GM19193 (cell line): Measurements from ENCODE around the gene KLK7.

ENCODE experiments used
- POLR2A ChIP-seq: IDR thresholded peaks from 4 replicates; pipeline ENCODE4 v1.6.1; 2011; ENCODE audit not compliant: insufficient read depth, insufficient read length; ENCODE audit errors: extremely low read depth

The KLK7 gene

DNA sequence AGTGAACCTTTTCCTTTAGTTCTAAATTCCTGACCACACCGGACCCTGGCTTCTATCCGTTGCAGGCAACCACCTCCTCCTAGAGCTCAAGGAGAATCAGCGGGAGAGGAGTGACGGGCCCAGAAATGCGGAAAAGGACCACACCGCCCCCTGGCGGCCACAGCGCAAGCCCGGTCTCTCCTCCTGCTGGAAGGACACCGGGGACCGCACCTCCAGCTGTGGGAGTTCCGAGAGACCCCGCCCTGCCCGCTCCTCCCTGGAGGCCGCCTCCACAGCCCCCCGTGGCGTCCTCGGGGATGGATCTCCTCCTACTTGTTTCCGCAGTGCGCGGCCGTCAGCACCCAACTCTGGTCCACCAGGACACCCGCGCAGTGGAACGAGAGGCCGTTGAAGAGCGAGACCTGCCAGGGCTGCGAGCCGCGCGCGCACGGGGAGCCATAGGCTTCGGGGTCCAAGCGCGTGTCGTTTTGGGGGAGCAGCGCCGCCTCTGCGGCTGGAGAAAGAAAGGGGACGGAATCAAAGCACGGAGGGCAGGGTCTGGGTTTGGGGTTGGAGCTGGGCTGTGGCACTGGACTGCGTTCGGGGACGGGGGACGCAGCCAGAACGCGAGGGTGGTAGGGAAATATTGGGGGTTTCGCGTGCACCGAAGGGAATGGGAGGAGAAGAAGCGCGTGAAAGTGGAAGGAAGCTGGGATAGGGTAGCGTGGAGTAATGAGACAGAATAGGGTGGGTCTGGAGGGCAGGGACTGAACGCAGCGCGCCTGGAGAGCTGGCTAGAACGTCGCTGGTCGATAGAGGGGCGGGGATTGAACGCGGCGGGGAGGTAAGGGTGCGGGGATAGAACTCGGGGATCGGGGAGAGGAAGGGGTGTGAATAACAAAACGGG lies 33.3 kb upstream of the KLK7 start:
- no peak for TF ChIP-seq POLR2A

DNA sequence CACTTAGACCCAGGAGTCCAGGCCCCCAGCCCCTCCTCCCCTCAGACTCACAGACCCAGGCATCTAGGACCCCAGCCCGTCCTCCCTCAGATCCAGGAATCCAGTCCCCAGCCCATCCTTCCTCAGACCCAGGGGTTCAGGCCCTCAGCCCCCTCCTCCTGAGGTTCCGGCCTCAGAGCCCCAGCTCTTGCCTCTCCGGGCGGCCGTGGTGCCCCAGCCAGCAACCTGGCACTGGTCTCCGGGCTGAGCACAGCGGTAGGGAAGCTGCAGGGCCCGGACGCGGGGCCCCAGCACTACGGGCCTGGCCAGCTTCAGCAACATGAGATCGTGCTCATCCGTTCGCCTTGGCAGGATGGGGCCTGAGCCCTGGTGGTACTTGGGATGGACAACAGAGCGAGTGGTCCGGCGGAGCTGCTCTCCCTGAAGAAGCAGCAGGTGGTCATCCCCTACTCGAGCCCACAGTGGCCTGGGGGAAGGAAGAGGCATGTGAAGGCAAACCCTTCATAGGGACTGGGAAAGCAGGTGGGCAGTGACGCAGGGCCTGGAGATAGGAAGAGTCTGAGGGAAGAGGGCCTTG lies 32.1 kb upstream of the KLK7 start:
- TF ChIP-seq POLR2A = no peak

DNA sequence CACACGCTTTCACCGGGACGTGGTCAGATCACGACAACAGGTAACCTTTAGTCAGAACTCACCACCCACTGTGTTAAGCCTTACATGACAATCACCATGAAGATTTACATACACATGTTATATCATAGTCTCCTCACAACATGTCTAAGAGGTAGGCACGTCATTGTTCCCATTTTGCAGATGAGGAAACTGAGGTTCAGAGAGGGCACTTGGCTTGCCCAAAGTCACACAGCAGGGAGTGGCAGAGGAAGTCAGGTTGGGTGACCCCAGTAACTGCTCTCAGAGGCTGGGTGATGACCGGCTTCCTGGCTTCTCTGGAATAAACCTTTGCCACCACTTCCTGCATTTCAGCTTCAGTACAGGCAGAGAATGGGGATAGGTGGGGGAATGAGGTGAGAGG lies 30.5 kb upstream of the KLK7 start:
- TF ChIP-seq POLR2A = no peak

DNA sequence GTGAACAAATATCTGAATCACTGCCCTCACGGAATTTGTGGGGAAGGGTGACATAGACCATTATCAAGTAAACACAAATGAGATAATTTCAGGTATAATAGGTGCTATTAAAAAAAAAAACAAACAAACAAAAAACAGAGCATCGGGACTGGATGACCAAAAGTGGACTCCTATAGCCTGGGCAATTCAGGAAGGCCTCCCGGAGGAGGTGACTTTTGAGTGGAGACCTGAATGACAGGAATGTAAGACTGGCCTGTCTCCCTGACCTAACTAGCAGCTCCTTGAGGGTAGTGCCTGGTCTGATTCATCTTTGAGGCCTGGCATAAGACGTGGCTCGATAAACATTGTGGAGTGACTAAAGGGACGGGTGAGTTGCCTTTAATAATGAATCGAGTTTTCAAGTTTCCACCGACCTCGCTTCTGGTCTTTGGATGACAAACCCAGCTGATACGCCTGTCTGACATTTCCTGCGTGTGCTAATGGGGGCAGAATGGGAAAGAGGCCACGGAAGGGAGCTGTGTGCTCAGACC lies 29.0 kb upstream of the KLK7 start:
- TF ChIP-seq POLR2A = no peak

DNA sequence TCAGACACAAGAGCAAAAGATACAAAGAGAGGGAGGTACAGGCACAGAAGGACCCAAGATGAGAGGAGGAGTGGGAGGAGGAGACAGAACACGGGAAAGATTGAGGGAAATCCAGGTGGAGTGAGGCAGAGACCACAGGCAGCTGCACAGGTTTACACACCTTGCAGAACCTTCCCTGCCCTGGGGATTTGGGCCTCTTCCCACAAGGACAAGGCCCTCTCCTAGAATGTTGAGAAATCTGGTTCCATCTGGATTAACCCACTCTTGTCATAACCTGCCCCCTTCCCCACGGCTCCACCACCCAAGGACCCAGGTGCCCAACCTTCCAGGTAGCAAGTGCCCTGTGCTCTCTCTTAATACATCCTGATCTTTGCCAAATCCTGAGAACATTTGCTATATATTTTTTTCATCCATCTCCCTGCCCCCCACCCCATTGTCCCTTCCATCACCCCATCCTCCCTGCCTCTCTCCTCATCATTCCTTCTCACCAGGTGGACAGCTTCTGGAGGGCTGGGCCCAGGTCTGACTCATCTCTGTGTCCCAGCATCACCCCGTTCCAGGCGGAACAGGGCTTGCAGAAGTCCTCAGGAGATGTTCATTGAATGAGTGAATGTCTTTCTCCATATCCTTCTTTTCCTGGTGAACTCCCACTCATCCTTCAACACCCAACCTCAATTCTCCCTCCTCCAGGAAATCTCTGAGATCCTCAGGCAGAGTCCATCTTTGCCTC lies 26.5 kb upstream of the KLK7 start:
- no peak for TF ChIP-seq POLR2A

DNA sequence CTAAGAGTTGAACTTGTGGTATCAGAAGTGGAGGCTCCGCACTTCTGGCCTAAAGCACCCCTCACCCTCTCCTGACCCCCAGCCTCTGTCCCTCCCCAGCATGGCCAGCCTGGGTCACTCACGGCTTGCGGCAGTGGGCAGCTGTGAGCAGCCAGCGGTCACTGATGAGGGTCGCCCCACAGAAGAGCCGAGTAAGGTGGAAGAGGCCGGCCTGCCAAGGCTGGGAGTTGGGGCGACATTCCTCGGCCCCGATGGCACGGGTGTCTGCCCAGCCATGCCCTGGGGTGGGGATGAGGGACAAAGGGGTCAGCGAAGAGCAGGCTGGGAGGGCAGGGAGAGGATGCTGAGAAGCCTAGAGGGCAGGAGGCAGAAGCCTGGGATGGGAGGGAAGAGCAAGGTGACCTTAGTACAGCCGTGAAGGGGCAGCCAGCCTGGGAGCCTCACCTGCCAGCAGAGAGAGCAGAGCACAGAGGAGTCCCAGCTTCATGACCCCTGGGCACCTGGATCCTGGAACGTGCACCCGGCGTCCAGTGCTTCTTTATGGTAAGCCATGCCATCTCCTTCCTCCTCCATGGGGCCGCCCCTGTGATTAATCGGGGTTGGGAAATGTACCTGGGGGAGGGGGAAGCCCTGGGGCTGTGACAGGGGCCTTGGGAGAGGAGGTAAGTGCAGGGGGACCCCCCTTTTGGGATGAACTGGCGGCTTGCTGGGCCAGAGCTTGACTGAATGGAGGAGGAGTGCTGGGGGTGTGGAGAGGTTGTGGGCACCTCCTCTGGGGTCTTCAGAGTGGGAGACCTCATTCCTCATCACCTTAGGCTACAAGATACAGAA lies 25.6 kb upstream of the KLK7 start:
- TF ChIP-seq POLR2A = no peak

DNA sequence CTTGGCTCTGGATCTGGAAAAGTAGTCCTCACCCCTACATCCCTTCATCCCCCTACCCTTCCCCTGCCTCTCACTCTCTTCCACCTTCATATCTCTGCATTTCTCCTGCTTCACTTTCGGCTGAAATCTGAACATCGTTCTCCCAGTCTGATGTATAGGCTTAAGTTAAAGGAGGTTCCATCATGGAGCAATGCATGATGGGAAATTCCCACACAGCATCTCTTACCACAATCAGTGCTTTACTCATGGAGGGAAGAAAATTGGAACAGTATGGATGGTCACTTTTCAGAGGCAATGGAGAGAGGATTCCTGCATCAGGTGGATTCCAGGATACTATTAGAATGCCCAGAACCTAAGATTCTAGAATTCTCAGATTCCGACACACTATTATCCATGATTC lies 23.8 kb upstream of the KLK7 start:
- no peak for TF ChIP-seq POLR2A

DNA sequence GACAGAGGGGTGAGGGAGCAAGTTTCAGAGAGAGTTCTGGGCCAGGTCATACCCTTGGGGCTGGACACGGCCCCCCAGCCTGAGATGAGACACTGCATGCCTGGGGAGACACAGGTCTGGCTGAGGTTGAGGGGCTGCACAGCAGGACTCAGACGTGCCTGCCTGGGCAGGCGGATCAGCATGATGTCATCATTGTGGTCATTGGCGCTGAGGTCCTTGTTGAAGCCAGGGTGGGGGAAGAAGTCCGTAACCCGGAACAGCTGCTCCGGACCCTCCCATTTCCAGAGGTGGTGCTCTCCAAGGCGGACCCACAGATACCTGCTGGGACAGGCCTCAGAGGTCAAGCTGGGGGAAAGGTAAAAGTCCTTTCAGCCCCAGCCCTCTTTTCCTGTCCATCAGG lies 22.7 kb upstream of the KLK7 start:
- TF ChIP-seq POLR2A = no peak

DNA sequence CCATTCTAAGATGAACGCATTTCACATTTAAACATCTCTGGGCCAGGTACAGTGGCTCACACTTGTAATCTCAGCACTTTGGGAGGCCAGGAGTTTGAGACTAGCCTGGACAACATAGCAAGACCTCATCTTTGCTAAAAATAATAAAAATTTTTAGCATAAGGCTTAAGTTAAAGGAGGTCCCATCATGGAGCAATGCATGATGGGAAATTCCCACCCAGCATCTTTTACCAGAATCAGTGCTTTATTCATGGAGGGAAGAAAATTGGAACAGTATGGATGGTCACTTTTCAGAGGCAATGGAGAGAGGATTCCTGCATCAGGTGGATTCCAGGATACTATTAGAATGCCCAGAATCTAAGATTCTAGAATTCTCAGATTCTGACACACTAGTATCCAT lies 21.5 kb upstream of the KLK7 start:
- TF ChIP-seq POLR2A = no peak

DNA sequence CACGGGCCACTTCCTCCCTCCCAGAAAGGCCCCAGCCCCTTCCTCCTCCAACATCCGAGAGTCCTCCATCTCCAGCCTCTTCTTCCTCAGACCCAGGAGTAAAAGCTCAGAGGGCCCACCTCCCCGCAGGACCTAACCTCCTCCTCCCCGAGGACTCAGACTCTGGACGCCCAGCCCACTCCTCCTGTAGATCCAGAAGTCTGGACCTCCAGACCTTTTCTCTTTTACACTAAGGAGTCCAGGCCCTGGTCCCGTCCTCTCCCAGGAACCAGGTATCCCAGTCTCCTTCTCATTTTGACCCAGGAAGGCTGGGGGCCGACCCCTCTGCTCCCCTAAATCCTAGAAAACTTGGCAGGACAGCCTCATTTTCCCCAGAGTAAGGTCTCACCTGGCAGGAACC lies 19.6 kb upstream of the KLK7 start:
- TF ChIP-seq POLR2A = no peak

DNA sequence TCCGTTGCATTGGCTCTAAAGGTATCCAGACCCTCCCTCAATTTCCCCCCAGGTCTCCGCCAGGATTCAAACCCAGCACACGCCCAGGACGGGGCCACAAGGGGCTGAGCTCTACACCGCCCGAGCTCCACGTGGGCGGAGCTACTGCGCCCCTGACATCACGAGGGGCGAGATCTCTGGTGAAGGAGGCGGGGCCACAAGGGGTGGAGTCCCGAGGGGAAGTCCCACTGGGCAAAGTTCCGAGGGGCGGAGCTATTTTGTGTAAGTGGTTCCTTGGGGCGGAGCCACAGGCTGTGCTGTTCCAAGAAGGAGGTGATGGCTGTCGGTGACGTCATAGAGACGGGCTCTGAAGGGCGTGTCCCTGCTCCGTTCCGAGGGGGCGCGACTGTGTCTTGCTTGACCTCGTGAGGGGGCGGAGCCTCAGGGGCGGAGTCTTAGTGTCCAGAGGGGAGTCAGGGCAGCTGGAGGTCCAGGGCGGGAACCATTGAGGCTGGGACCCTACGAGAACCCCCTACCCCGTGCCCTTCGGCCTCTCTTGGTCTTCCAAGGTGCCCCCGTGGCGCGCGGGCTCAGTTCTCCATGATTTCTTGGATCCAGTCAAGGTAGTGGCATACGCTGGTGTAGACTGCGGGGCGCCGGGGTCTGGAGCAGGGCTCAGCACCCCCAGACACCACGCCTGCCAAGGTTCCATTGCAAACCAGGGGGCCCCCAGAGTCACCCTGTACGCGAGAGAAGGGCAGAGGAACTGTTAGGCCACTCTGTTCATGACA lies 19.0 kb upstream of the KLK7 start:
- TF ChIP-seq POLR2A = no peak

DNA sequence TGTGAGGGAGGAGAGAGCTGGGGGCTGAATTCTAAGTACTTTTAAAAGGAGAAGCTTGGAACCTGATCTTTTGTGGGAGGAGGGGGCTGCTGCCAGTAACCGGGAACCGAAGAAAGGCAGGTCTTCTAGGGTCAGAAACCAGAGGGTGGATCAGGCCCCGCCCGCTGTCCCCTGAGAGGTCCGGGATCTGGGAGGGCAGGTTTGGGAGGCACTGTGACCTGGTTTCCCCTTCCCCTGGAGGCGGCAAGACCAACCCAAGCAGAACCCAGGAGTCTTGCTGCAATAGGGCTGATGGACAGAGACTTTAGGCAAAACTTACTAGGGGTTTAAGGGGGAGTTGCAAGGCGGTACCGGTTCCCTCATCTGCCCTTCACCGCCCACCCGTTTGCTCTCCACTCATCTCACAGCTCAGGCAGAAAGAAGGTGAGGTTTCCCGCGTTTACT lies 18.4 kb upstream of the KLK7 start:
- TF ChIP-seq POLR2A = no peak

DNA sequence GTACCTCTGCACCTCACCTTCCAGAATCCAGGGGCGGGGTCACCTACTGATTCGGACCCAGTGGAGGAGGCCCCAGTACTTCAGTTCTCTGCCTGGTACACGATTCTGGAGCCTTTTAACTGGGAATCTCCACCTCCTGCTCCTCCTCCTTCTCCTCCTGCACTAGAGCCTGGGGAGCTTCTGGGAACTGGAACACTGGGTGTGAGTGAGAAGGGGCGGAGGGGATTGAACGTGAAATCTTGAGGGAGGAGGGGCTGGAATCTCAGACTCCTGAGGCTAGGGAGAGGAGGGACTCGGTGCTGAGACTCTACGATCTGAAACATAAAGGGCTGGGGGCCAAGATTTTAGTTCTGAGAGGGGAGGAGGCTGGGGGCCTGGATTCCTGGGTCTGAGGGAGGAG lies 17.8 kb upstream of the KLK7 start, which contains the start of gene KLK8:
Gene KLK8, minus strand, starts transcription at position 90 of the 400 bp plus-strand sequence. CDS start 437 bp downstream, outside the sequence.
- TF ChIP-seq POLR2A = no peak

DNA sequence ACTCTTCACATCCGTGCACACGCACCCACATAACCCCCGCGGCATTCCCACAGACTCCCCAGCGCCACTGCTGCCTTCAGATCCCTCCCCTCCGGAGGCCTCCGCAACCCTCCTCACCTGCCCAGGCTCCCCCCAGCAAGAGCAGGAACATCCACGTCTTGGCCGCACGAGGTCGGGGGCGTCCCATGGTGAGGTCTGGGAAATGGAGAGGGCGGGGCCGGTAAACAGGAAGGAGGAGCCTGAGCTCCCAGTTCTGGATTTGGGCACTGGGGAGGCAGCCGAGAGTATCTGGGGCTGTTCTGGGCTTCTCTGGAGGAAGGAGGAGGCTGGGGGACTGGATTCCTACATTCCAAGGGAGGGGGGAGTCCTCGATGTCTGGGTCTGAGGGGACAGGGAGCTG lies 17.3 kb upstream of the KLK7 start:
- no peak for TF ChIP-seq POLR2A
